ENCODE results near the gene PHF24.

Gene PHF24

GRCh38 chr9:34982361-34982760, 24.3 kb downstream of the PHF24 start:
- no peak for DNase-seq (ENCODE audit: low read depth in 2 of 3, low spot score in 2 of 3)

GRCh38 chr9:34983209-34983608, 25.1 kb downstream of the PHF24 start:
- DNase-seq (ENCODE audit: low read depth in 2 of 3, low spot score in 2 of 3): no peak

- DNase-seq (ENCODE audit: low read depth in 2 of 3, low spot score in 2 of 3): no peak
Measured at GRCh38 chr9:34984049-34984448, 26.0 kb downstream of the PHF24 start.

GRCh38 chr9:34985311-34985899, 27.3 kb downstream of the PHF24 start:
- peak in 2 of 3 experiments; percentile 42 to 57 for DNase-seq (ENCODE audit: low read depth in 2 of 3, low spot score in 2 of 3)

- DNase-seq (ENCODE audit: low read depth in 2 of 3, low spot score in 2 of 3): no peak
Measured at GRCh38 chr9:34986540-34987047, 28.5 kb downstream of the PHF24 start.

GRCh38 chr9:34987160-34987901, 29.2 kb downstream of the PHF24 start:
- DNase-seq (ENCODE audit: low read depth in 2 of 3, low spot score in 2 of 3): no peak

GRCh38 chr9:34988218-34989002, 30.3 kb downstream of the PHF24 start:
- no peak for DNase-seq (ENCODE audit: low read depth in 2 of 3, low spot score in 2 of 3)

- DNase-seq (ENCODE audit: low read depth in 2 of 3, low spot score in 2 of 3): peak; percentile 94 to 96 (median 96)
Measured at GRCh38 chr9:34989003-34989945, 31.2 kb downstream of the PHF24 start, which contains the start of gene DNAJB5. TSS of gene DNAJB5 (plus strand) at chr9:34989745. CDS start at chr9:34990631, 886 bp downstream.

- no peak for DNase-seq (ENCODE audit: low read depth in 2 of 3, low spot score in 2 of 3)
Measured at GRCh38 chr9:34989946-34990635, 32.0 kb downstream of the PHF24 start.

- DNase-seq (ENCODE audit: low read depth in 2 of 3, low spot score in 2 of 3): no peak
Measured at GRCh38 chr9:34990908-34991606, 33.0 kb downstream of the PHF24 start.

- DNase-seq (ENCODE audit: low read depth in 2 of 3, low spot score in 2 of 3): no peak
Measured at GRCh38 chr9:34991607-34992375, 33.7 kb downstream of the PHF24 start.

- DNase-seq (ENCODE audit: low read depth in 2 of 3, low spot score in 2 of 3): peak in 2 of 3 experiments; percentile 26 to 42
Measured at GRCh38 chr9:34992376-34992951, 34.4 kb downstream of the PHF24 start.

- DNase-seq (ENCODE audit: low read depth in 2 of 3, low spot score in 2 of 3): no peak
Measured at GRCh38 chr9:34993502-34994259, 35.6 kb downstream of the PHF24 start.

GRCh38 chr9:34994260-34994899, 36.3 kb downstream of the PHF24 start:
- DNase-seq (ENCODE audit: low read depth in 2 of 3, low spot score in 2 of 3): no peak

- no peak for DNase-seq (ENCODE audit: low read depth in 2 of 3, low spot score in 2 of 3)
Measured at GRCh38 chr9:34994900-34995669, 37.0 kb downstream of the PHF24 start.

GRCh38 chr9:34995670-34996060, 37.6 kb downstream of the PHF24 start:
- DNase-seq (ENCODE audit: low read depth in 2 of 3, low spot score in 2 of 3): no peak
